Globus pallidus (tissue), 1 donor: Measurements from ENCODE around the gene SMAD3.

Experiments used
- DNase-seq: peaks from one replicate; pipeline ENCODE4 v3.0.0-alpha.2; 2015; ENCODE audit warnings: low spot score

SMAD3 gene

GRCh38 chr15:67184208-67184925, 119.0 kb downstream of the SMAD3 start:
- DNase-seq, result no peak

GRCh38 chr15:67185051-67185450, 119.6 kb downstream of the SMAD3 start:
- DNase-seq, result no peak

- DNase-seq, result no peak
Observed at GRCh38 chr15:67185621-67186225, 120.3 kb downstream of the SMAD3 start.

- DNase-seq, result no peak
Observed at GRCh38 chr15:67186226-67186649, 120.8 kb downstream of the SMAD3 start.

DNA sequence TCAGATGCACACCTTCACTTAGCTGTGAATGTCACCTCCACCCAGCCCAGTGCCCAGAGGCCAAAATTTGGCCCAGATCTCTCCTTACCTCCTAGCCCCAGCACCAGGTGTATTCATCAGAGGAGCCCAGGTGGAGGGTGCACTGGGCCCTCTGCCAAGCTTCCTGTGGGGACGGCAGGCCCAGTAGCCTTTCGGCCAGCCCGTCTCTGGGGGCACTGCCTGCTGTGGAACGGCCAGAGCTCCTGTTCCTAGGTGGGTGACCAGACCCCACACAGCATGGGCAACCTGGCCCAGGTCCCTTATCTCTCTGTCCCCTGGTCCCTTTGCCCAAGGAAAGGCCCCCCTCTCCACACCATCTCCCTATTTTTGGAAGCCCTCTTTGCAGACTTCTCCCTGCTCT, 121.3 kb downstream of the SMAD3 start:
- no peak for DNase-seq

DNA sequence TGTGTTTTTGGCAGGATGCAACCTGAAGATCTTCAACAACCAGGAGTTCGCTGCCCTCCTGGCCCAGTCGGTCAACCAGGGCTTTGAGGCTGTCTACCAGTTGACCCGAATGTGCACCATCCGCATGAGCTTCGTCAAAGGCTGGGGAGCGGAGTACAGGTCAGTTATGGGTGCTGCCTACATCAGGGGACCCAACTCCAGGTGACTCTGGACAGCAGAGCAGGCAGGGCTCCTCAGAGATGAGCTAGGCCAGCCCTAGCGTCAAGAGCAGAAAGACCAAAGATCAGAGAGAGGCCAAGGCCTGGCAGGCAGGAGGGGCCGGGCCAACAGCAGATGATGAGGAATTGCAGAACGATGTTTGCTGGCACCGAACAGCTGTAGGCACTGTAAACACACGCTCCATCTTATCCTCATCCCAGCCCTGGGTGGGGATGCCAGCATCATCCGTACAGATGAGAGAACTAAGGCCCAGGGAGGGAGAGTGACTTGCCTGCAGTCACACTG, 122.0 kb downstream of the SMAD3 start:
- no peak for DNase-seq

DNA sequence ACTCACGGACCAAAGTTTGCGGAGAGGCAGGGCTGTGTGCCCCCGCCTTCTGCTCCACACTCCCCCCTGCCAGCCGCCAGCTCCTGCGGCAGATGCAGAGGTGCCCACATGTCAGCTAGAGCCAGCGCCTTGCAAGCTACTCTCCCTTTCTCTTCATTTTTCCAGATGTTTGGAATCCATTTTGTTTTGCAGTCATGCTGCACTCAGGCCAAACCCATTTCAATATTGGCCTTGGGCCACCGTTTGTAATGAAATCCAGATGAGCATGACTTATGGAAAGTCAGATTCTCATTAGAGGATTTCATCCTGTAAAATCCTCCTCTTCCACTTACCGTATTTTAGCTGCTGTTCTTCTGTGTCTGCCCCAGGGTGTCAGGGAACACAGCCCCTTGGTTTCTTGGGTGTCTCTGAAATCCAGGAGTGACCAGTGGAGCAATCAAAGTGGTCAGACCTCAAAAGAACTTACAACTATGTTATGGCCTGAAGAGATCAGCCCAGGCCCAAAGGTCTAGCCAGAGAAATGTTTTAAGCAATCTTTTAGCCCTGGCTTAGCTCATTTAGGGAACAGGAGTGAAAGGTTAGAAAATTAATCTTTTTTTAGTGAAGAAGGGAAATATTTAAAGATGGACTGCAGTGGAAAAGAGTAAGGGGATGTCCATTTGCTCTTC, 123.3 kb downstream of the SMAD3 start:
- no peak for DNase-seq

GRCh38 chr15:67189326-67190051, 124.1 kb downstream of the SMAD3 start:
- DNase-seq, result no peak

GRCh38 chr15:67190326-67190725, 124.9 kb downstream of the SMAD3 start:
- DNase-seq, result no peak

DNA sequence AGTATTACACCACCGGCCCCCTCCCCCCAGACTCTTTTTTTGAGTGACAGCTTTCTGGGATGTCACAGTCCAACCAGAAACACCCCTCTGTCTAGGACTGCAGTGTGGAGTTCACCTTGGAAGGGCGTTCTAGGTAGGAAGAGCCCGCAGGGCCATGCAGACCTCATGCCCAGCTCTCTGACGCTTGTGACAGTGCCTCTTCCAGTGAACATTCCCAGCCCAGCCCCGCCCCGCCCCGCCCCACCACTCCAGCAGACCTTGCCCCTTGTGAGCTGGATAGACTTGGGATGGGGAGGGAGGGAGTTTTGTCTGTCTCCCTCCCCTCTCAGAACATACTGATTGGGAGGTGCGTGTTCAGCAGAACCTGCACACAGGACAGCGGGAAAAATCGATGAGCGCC, 125.4 kb downstream of the SMAD3 start:
- no peak for DNase-seq

- DNase-seq, result no peak
Observed at GRCh38 chr15:67192185-67192820, 126.9 kb downstream of the SMAD3 start.

GRCh38 chr15:67193223-67193990, 128.0 kb downstream of the SMAD3 start:
- DNase-seq, result no peak

DNA sequence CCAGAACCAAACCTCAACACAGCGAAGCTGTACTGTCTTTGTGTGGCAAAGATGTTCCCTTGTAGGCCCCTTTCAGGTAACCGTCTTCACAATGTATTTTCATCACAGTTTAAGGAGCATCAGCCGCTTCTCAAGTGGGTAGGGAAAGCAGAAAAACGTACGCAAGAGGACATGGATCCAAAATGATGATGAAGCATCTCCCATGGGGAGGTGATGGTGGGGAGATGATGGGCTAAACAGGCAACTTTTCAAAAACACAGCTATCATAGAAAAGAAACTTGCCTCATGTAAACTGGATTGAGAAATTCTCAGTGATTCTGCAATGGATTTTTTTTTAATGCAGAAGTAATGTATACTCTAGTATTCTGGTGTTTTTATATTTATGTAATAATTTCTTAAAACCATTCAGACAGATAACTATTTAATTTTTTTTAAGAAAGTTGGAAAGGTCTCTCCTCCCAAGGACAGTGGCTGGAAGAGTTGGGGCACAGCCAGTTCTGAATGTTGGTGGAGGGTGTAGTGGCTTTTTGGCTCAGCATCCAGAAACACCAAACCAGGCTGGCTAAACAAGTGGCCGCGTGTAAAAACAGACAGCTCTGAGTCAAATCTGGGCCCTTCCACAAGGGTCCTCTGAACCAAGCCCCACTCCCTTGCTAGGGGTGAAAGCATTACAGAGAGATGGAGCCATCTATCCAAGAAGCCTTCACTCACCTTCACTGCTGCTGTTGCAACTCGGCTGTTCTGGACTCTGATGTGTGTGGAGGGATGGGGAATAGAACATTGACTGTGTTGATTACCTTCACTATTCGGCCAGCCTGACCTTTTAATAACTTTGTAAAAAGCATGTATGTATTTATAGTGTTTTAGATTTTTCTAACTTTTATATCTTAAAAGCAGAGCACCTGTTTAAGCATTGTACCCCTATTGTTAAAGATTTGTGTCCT, 129.0 kb downstream of the SMAD3 start:
- DNase-seq, result no peak

- DNase-seq, result no peak
Observed at GRCh38 chr15:67195305-67195704, 129.9 kb downstream of the SMAD3 start.

GRCh38 chr15:67196222-67196621, 130.8 kb downstream of the SMAD3 start:
- no peak for DNase-seq

GRCh38 chr15:67196672-67197363, 131.4 kb downstream of the SMAD3 start:
- no peak for DNase-seq

GRCh38 chr15:67197364-67197695, 131.9 kb downstream of the SMAD3 start:
- DNase-seq, result no peak

- no peak for DNase-seq
Observed at GRCh38 chr15:67198157-67198754, 132.9 kb downstream of the SMAD3 start.

DNA sequence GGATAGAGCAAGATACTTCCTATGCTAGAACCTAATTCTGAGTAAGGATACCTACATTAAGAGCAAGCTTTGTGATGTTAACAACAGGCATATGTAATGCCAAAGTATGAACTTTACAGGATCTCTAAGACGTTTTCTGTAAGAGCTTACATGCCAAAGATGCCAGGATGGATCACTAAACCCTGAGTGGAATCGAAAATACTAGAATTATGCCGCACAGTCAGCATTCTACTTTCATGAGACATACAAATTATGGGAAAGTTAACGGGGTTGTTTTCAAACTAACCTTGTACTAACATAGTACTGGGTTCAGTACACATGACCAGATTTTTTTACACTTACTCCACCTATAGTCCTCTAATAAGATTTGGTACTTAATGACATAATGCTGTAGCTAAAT, 134.0 kb downstream of the SMAD3 start:
- no peak for DNase-seq
